Endodermal cell (in vitro differentiated cells): Measurements from ENCODE around the gene MAP4K2. TPM values are rescaled to one million over a fixed set of nuclear protein-coding genes. Genes with fewer than 3 reads are reported as not detected.

Experiments
- DNase-seq: peaks from one replicate; pipeline ENCODE4 v3.0.0-alpha.2; 2017
- H3K27ac ChIP-seq: 2 replicates; pipeline ENCODE4 v1.5.1; 2013; ENCODE audit warnings: mild to moderate bottlenecking, low read depth, low read length, moderate library complexity
- H3K27me3 ChIP-seq: 2 replicates; pipeline ENCODE4 v1.6.1; 2013; ENCODE audit warnings: mild to moderate bottlenecking, low read length, moderate library complexity; ENCODE audit not compliant: insufficient read depth, control insufficient read depth, poor library complexity, severe bottlenecking
- H3K36me3 ChIP-seq: 2 replicates; pipeline ENCODE4 v1.7.0; 2013; ENCODE audit warnings: mild to moderate bottlenecking, low read length, moderate library complexity; ENCODE audit not compliant: control insufficient read depth, insufficient read depth
- H3K4me1 ChIP-seq: one replicate; pipeline ENCODE4 v1.7.0; 2013; ENCODE audit warnings: low read length; ENCODE audit not compliant: control insufficient read depth, insufficient read depth
- H3K4me3 ChIP-seq: 2 replicates; pipeline ENCODE4 v1.5.1; 2013; ENCODE audit warnings: mild to moderate bottlenecking, low read length, moderate library complexity
- H3K9ac ChIP-seq: 2 replicates; pipeline ENCODE4 v1.6.1; 2013; ENCODE audit warnings: mild to moderate bottlenecking, low read length, moderate library complexity; ENCODE audit not compliant: poor library complexity, severe bottlenecking; ENCODE audit errors: extremely low read depth
- H3K9me3 ChIP-seq: 2 replicates; pipeline ENCODE4 v1.6.1; 2013; ENCODE audit warnings: mild to moderate bottlenecking, low read length, moderate library complexity; ENCODE audit not compliant: control insufficient read depth
- H3K27ac Mint-ChIP-seq: 2 replicates; pipeline ENCODE4 v1.8.0; 2020; ENCODE audit warnings: mixed read lengths
- H3K27me3 Mint-ChIP-seq: 2 replicates; pipeline ENCODE4 v1.8.0; 2021; ENCODE audit warnings: mild to moderate bottlenecking, mixed read lengths; ENCODE audit not compliant: insufficient read depth
- H3K36me3 Mint-ChIP-seq: 2 replicates; pipeline ENCODE4 v1.8.0; 2020; ENCODE audit warnings: low read depth, mixed read lengths
- H3K4me1 Mint-ChIP-seq: 2 replicates; pipeline ENCODE4 v1.8.0; 2020; ENCODE audit warnings: mixed read lengths
- H3K4me3 Mint-ChIP-seq: 2 replicates; pipeline ENCODE4 v1.8.0; 2020; ENCODE audit warnings: mild to moderate bottlenecking, moderate library complexity, mixed read lengths
- H3K9me3 Mint-ChIP-seq: 2 replicates; pipeline ENCODE4 v1.8.0; 2020; ENCODE audit warnings: mild to moderate bottlenecking, mixed read lengths
- WGBS, 2 experiments: methylation state at CpG; one replicate each; pipeline versions ENCODE4 v1.1.5 to v1.1.7; 2013; ENCODE audit warnings: missing lambda C conversion rate in 2 of 2, mixed read lengths in 1 of 2; ENCODE audit not compliant: insufficient coverage in 1 of 2, insufficient read length in 1 of 2; 5-methylcytosine and 5-hydroxymethylcytosine counted together
- total RNA-seq, 2 donors: library from RNA; stranded (reverse); fragmentation: NEBNext Ultra II Directional in 1 of 2; extraction: Animal tissue kit (Norgen Biotek cat#: 25700) in 1 of 2; gene quantifications; 2 replicates in 1 of 2; 3 replicates in 1 of 2; pipeline ENCODE4 v1.2.1, GENCODE V29; 2021
- TF ChIP-seq, protein P1 (sequence below): fragments of 200-600 bp; sonication (generic); conservative IDR thresholded peaks from 2 replicates; pipeline ENCODE4 v1.5.0; 2021; ENCODE audit warnings: antibody characterized with exemption, mild to moderate bottlenecking

The MAP4K2 gene
- total RNA-seq, 2 donors from 2014 or later, result 24.7 to 32.4 TPM

DNA sequence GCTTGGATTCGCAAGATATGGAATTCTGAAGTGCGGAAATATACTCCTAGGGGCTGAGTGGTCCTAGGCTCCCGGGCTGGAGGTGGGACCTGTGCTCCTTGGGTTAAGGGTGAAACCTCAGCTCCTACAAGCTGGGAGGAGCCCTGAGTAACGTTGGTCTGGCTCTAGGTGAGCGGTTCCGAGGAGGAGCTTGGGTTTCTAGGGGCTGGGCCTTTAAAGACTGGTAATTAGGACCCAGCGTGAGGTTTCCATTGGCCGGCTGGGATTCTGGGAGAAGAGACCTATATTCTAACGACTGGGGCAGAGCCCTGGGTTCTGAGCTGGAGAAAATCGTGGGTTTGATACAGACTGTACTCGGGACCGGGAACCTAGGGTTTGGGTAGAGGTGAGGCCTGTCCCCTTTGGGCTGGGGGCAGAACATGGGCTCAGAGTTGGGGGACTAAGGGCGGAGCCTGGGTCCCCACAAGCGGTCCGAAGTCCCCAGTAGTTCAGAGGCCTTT, 882 bp upstream of the MAP4K2 start:
- Histone ChIP-seq H3K27ac (peak overlapping the region; percentile 42), H3K36me3 (peaks cover 31% of the 10 kb centered on the region), H3K4me3 (peak overlapping the region; percentile 86), H3K9ac (peak overlapping the region; percentile 71), H3K9me3 (no peaks in the 10 kb centered on the region), H3K27me3 (no peaks in the 10 kb centered on the region), H3K4me1 (no peaks in the 10 kb centered on the region)
- TF ChIP-seq, protein P1, sequence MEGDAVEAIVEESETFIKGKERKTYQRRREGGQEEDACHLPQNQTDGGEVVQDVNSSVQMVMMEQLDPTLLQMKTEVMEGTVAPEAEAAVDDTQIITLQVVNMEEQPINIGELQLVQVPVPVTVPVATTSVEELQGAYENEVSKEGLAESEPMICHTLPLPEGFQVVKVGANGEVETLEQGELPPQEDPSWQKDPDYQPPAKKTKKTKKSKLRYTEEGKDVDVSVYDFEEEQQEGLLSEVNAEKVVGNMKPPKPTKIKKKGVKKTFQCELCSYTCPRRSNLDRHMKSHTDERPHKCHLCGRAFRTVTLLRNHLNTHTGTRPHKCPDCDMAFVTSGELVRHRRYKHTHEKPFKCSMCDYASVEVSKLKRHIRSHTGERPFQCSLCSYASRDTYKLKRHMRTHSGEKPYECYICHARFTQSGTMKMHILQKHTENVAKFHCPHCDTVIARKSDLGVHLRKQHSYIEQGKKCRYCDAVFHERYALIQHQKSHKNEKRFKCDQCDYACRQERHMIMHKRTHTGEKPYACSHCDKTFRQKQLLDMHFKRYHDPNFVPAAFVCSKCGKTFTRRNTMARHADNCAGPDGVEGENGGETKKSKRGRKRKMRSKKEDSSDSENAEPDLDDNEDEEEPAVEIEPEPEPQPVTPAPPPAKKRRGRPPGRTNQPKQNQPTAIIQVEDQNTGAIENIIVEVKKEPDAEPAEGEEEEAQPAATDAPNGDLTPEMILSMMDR, result no peak
- WGBS, 2 experiments, result 38 to 54% methylated on average over 11 to 15 of the region's 15 CpGs
- peaks cover 22% of the 10 kb centered on the region for H3K36me3 Mint-ChIP-seq
- peaks cover 8% of the 10 kb centered on the region for H3K4me1 Mint-ChIP-seq
- no peaks in the 10 kb centered on the region for H3K9me3 Mint-ChIP-seq
- no peaks in the 10 kb centered on the region for H3K27me3 Mint-ChIP-seq
- H3K27ac Mint-ChIP-seq, result peak overlapping the region; percentile 96
- H3K4me3 Mint-ChIP-seq, result peak overlapping the region; percentile 76
- peak; percentile 87 for DNase-seq

DNA sequence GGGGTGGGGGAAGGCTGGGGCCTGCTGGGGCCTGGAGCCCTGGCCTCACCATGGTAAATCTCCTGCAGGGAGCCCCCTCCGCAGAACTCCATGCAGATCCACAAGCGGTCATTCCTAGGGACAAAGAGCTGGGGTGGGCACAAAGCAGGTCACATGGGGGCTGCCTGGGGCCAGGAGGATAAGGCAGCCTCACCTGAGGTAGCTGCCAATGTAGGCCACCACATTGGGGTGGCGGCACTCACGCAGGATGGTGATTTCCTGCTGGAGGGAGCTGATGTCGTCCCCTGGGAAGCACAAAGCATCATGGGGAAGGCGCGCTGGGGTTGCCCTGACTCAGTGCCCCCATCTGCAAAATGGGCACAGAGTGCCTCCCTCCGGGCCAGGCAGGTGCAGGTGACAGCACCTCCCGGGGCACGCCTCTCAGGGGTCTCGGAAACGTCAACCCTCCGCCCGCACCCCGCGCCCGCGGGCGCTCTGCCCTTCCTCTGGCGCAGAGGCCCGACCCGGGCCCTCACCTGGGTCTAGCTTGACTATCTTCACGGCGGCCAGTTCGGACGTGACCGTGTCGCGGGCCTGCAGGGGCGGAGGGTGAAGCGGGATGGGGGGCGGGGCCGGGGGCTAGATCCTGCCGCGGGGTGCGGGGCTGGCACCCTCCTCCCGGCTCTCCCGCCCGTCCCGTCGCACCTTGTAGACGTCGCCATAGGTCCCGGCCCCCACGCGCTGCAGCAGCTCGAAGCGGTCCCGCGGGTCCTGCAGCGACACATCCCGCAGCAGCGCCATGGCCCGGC, 450 bp downstream of the MAP4K2 start:
- WGBS, 2 experiments, result 13 to 33% methylated on average over 15 to 54 of the region's 54 CpGs
- DNase-seq, result no peak
- H3K9me3 Mint-ChIP-seq, result no peaks in the 10 kb centered on the region
- H3K27ac Mint-ChIP-seq, result no peak overlapping the region
- H3K4me1 ChIP-seq, result no peaks in the 10 kb centered on the region
- H3K27me3 Mint-ChIP-seq, result no peaks in the 10 kb centered on the region
- peak overlapping the region; percentile 76 for H3K4me3 Mint-ChIP-seq
- H3K4me3 ChIP-seq, result peak overlapping the region; percentile 75
- H3K9ac ChIP-seq, result peak overlapping the region; percentile 6
- H3K9me3 ChIP-seq, result no peaks in the 10 kb centered on the region
- peaks cover 18% of the 10 kb centered on the region for H3K36me3 Mint-ChIP-seq
- H3K27me3 ChIP-seq, result no peaks in the 10 kb centered on the region
- H3K27ac ChIP-seq, result no peak overlapping the region
- H3K36me3 ChIP-seq, result peaks cover 27% of the 10 kb centered on the region
- peaks cover 8% of the 10 kb centered on the region for H3K4me1 Mint-ChIP-seq
- TF ChIP-seq, protein P1, result no peak

DNA sequence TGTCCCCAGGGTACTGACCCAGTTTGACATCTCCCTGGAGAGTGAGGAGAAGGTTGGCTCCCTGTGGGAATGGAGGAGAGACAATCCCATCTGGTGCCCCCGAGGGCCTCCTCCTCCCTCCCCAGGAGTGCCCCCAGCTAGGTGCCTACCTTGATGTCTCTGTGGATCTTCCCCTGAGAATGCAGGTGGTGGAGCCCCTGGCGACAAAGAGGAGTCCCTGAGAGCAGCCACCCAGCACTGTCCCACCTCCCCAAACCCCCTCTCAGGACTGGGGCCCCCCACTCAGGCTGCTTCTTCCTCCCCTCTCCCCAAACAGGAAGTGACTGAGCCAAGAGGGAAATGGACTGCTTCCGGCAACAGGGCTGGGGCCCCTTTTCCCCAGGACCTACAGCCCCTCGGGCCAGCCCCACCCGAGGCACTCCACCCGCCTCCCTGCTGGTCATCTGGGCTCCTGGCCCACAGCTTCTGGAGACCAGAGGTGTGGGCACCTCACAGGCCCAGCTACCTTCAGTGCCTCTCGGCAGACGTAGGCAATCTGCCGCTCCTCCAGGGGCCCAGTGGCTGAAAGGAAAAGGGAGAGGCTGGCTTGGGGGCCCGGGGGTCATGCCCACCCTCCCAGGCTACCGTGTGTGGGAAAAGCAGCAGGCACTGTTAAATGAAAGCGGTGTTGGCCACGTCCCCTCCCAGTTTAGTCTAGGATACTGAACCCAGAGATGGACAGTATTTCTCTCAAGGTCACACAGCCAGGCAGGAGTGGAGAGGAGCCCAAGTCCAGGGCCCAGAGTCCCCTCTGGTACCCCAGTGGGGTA, 1.2 kb downstream of the MAP4K2 start:
- no peak for DNase-seq

More for the DNA sequence above, 1.2 kb downstream of the MAP4K2 start:
- no peaks in the 10 kb centered on the region for H3K4me1 ChIP-seq
- Mint-ChIP-seq H3K4me3 (peak overlapping the region; percentile 76), H3K9me3 (no peaks in the 10 kb centered on the region), H3K36me3 (peaks cover 15% of the 10 kb centered on the region), H3K27me3 (no peaks in the 10 kb centered on the region), H3K4me1 (peaks cover 8% of the 10 kb centered on the region), H3K27ac (no peak overlapping the region)
- no peaks in the 10 kb centered on the region for H3K27me3 ChIP-seq
- no peak overlapping the region for H3K27ac ChIP-seq
- H3K36me3 ChIP-seq, result peaks cover 31% of the 10 kb centered on the region
- WGBS, 2 experiments, result 88 to 89% methylated on average over 5 to 13 of the region's 13 CpGs
- H3K9ac ChIP-seq, result no peak overlapping the region
- H3K9me3 ChIP-seq, result no peaks in the 10 kb centered on the region
- TF ChIP-seq, protein P1, result no peak
- peak overlapping the region; percentile 75 for H3K4me3 ChIP-seq
